Left kidney (tissue), 2 donors: ENCODE measurements around the gene CH25H. TPM values are rescaled to one million over a fixed set of nuclear protein-coding genes. Genes with fewer than 3 reads are reported as not detected.

Source experiments
- DNase-seq: peaks from one replicate; pipeline ENCODE4 v3.0.0-alpha.2; 2013
- polyA plus RNA-seq: library from polyadenylated mRNA; unstranded; fragments of 120-200 nt; gene quantifications from one replicate; pipeline ENCODE4 v1.2.1, GENCODE V29; 2013; ENCODE audit not compliant: insufficient read length

Gene CH25H
- polyA plus RNA-seq, 1 donor: not detected

- DNase-seq: no peak
These were observed 50.8 kb downstream of the CH25H start for GRCh38 chr10:89156161-89156835.

Other genes with a start within 250 kb of the CH25H start
- gene FAS, start 216.5 kb downstream of the CH25H start, polyA plus RNA-seq: 13.4 TPM
- 56.0 TPM for gene LIPA, start 44.5 kb upstream of the CH25H start, polyA plus RNA-seq
- gene IFIT2, start 94.7 kb upstream of the CH25H start, polyA plus RNA-seq: 8.3 TPM
- gene IFIT3, start 120.7 kb upstream of the CH25H start, polyA plus RNA-seq: 14.2 TPM
- 0.15 TPM for gene IFIT1B, start 170.7 kb upstream of the CH25H start, polyA plus RNA-seq
- 14.4 TPM for gene IFIT1, start 185.3 kb upstream of the CH25H start, polyA plus RNA-seq
- gene IFIT5, start 207.3 kb upstream of the CH25H start, polyA plus RNA-seq: 16.1 TPM